ENCODE measurements around the gene ATP2C2. TPM values are rescaled to one million over a fixed set of nuclear protein-coding genes. Genes with fewer than 3 reads are reported as not detected.

ATP2C2 gene
- total and polyA plus RNA-seq, 9 of the 15 experiments (the other 6 are each of a cell fraction or from before 2014, with no cell fraction given): 0.75 TPM; not detected in 8

GRCh38 chr16:84421081-84421937 is 53.0 kb downstream of the ATP2C2 start:
- FAIRE-seq (no peak), DNase-seq (ENCODE audit: extremely low read depth in 1 of 4, low spot score in 3 of 4) (no peak), ATAC-seq (no peak)
- WGBS (ENCODE audit: insufficient coverage, low coverage, missing lambda C conversion rate): 20% methylated on average over 21 of the region's 21 CpGs
- no peak overlapping the region for H3K9ac ChIP-seq (ENCODE audit: insufficient read depth in 1 of 2, low read depth in 2 of 2, low read length in 2 of 2)
- H3K4me3 ChIP-seq: no peak overlapping the region
- no peaks in the 10 kb centered on the region for H3K9me1 ChIP-seq (ENCODE audit: control insufficient read depth, insufficient read depth, low read length)
- peaks cover 48 to 74% of the 10 kb centered on the region in 2 experiments for H3K27me3 ChIP-seq (ENCODE audit: control insufficient read depth in 2 of 2, insufficient read depth in 2 of 2, low read length in 2 of 2)
- no peaks in the 10 kb centered on the region for H4K20me1 ChIP-seq (replicated peaks; ENCODE audit: control insufficient read depth, insufficient read depth, low read length)
- no peak overlapping the region for H3K27ac ChIP-seq (ENCODE audit: extremely low read depth, low read depth, low read length)
- peaks cover 7% of the 10 kb centered on the region for H3K9me3 ChIP-seq (replicated peaks; ENCODE audit: control insufficient read depth, insufficient read depth, low read depth, low read length)
- no TSS peak for BruUV-seq (replicated peaks)
- intact Hi-C loops (cut with micrococcal nuclease) (no loop called here), in situ Hi-C loops (cut with MboI) (no loop called here)
- H3K4me1 ChIP-seq (replicated peaks in 1 of 2; ENCODE audit: control insufficient read depth in 2 of 2, insufficient read depth in 2 of 2, low read length in 2 of 2): 0 out of 5 replicates have a peak, but pooled peaks cover 0 to 3% of the 10 kb centered on the region in 2 experiments
- POLR2A ChIA-PET: interaction anchor here (0.6 to 1.1 kb wide), 3 partner anchors 22 to 124 kb away, joined by 3 to 4 read pairs (median 4); no protein-coding TSS in a partner anchor
- no peak overlapping the region for H3K4me2 ChIP-seq (ENCODE audit: insufficient read depth, low read length)
- TF ChIP-seq MTA3 (IDR thresholded peaks at IDR 0.05; ENCODE audit: borderline replicate concordance) (no peak), RB1 (IDR thresholded peaks at IDR 0.05; ENCODE audit: low read depth) (no peak), RBM22 (IDR thresholded peaks at IDR 0.05; ENCODE audit: low read depth, low read length, poor library complexity, severe bottlenecking) (no peak), HMG20A (CRISPR knock-in tag; conservative IDR thresholded peaks at IDR 0.05) (no peak)
- TF ChIP-seq, protein P1, sequence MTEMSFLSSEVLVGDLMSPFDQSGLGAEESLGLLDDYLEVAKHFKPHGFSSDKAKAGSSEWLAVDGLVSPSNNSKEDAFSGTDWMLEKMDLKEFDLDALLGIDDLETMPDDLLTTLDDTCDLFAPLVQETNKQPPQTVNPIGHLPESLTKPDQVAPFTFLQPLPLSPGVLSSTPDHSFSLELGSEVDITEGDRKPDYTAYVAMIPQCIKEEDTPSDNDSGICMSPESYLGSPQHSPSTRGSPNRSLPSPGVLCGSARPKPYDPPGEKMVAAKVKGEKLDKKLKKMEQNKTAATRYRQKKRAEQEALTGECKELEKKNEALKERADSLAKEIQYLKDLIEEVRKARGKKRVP (CRISPR knock-in tag; IDR thresholded peaks at IDR 0.05): no peak
- no peaks in the 10 kb centered on the region for H3K79me2 ChIP-seq (ENCODE audit: control insufficient read depth, insufficient read depth, low read length)
- H3K36me3 ChIP-seq (ENCODE audit: control insufficient read depth, insufficient read depth, low read length): no peaks in the 10 kb centered on the region
- CTCF ChIA-PET (ENCODE audit: low intra/inter-chr PET ratio): no interaction called here
- no peak overlapping the region for H2AFZ ChIP-seq (ENCODE audit: low read depth, low read length)

Data from K562 (cell line).